RCC 7860 (cell line): Measurements from ENCODE around the gene MPI.
"Not testable (repeated sequence)": the region's sequence is repeated elsewhere in the genome, so short reads cannot be mapped to it uniquely, and the experiment has no call there.

Experiments
- DNase-seq: peaks from one replicate; pipeline ENCODE4 v3.0.0-alpha.2; 2015; ENCODE audit warnings: low spot score
- FAIRE-seq: peaks from 2 replicates; lab custom pipeline; 2012; peaks lifted over from hg19 to GRCh38; lab: Jason Lieb, UNC

MPI gene

GRCh38 chr15:74924525-74924924 is 34.7 kb downstream of the MPI start:
- no peak for DNase-seq
- FAIRE-seq, result no peak

GRCh38 chr15:74928771-74929198 is 38.9 kb downstream of the MPI start:
- DNase-seq, result no peak
- FAIRE-seq, result no peak

- DNase-seq (no peak), FAIRE-seq (no peak)
Observed at GRCh38 chr15:74933573-74933972, 43.7 kb downstream of the MPI start.

GRCh38 chr15:74935193-74935592 is 45.4 kb downstream of the MPI start:
- DNase-seq, FAIRE-seq: not testable (repeated sequence)

GRCh38 chr15:74937272-74937589 is 47.4 kb downstream of the MPI start:
- FAIRE-seq (no peak), DNase-seq (peak; percentile 7)

- FAIRE-seq (no peak), DNase-seq (peak; percentile 87)
Observed at GRCh38 chr15:74937590-74938371, 47.9 kb downstream of the MPI start, which contains the start of gene COX5A. Gene COX5A (minus strand): TSS chr15:74938073. CDS start chr15:74938014, 59 bp downstream.

- DNase-seq (peak; percentile 48), FAIRE-seq (no peak)
Observed at GRCh38 chr15:74950078-74950908, 60.5 kb downstream of the MPI start.

GRCh38 chr15:74951006-74951405 is 61.2 kb downstream of the MPI start:
- FAIRE-seq (no peak), DNase-seq (no peak)
